ENCODE data around the gene SHISA8.

GRCh38 chr22:41868556-41868955, 46.3 kb downstream of the SHISA8 start:
- TF ChIP-seq CTCF (IDR thresholded peaks at IDR 0.05) (no peak), POLR2AphosphoS5 (IDR thresholded peaks at IDR 0.05) (no peak), POLR2A (IDR thresholded peaks at IDR 0.05) (no peak), EP300 (IDR thresholded peaks at IDR 0.05) (no peak)

All from gastroesophageal sphincter (tissue), 3 donors.